Esophagus squamous epithelium (tissue), 4 donors: Measurements from ENCODE around the gene CASTOR1.

ENCODE experiments used
- POLR2A ChIP-seq, 4 donors: fragments of 450-650 bp; IDR thresholded peaks; one replicate each; pipeline ENCODE4 v1.6.1; 2017; ENCODE audit warnings: antibody characterized with exemption in 4 of 4, mild to moderate bottlenecking in 4 of 4, moderate library complexity in 3 of 4
- TF ChIP-seq, protein P1 (sequence below), 6 experiments: fragments of 450-650 bp in 4 of 6; fragments of 200-600 bp in 2 of 6; sonication (generic) in 2 of 6; IDR thresholded peaks; one replicate each; pipeline ENCODE4 v1.5.1; 2016 to 2019; ENCODE audit warnings: antibody characterized with exemption in 6 of 6, mild to moderate bottlenecking in 4 of 6, moderate library complexity in 4 of 6

DNA sequence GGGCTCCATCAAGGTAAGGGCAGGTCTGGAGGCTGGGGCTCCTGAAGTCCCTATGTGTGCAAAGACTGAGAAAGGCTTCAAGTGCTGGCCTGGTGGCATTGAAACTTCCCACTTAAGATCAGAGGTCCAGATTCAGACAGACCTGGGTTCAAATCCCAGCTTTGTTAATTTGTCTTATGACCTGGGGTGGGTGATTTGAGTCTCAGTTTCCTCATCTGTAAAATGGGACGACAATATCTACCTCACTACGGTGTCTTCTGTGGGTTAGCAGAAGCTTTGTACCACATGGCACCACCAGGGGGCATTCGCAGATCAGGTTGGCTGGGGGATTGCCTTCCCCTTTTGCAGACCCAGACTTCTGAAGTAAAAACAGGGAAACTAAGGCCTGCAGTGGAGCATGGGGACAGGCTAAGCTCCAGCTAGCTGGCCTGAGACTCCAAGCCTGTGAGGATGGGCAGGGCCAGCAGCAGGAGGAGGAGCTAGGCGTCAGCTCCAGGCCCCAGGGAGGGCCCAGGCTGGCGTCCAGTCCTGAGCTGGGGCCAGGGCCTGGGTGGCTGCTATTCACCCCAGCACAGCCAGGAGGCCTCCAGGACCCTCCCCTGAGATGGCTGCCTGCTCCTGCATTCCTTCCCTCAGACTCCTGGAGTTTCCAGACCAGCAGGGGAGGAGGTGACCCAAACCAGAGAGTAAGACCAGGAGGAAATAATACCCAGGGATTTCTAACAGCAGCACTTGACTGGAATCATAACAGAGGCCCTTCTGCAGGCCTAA, 1.5 kb downstream of the CASTOR1 start:
- TF ChIP-seq, protein P1, sequence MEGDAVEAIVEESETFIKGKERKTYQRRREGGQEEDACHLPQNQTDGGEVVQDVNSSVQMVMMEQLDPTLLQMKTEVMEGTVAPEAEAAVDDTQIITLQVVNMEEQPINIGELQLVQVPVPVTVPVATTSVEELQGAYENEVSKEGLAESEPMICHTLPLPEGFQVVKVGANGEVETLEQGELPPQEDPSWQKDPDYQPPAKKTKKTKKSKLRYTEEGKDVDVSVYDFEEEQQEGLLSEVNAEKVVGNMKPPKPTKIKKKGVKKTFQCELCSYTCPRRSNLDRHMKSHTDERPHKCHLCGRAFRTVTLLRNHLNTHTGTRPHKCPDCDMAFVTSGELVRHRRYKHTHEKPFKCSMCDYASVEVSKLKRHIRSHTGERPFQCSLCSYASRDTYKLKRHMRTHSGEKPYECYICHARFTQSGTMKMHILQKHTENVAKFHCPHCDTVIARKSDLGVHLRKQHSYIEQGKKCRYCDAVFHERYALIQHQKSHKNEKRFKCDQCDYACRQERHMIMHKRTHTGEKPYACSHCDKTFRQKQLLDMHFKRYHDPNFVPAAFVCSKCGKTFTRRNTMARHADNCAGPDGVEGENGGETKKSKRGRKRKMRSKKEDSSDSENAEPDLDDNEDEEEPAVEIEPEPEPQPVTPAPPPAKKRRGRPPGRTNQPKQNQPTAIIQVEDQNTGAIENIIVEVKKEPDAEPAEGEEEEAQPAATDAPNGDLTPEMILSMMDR (IDR thresholded peaks at IDR 0.05) = peak; percentile 74 to 88 (median 85)
- peak in 1 of 4 donors; percentile 55 for TF ChIP-seq POLR2A (IDR thresholded peaks at IDR 0.05)
